Measurements from ENCODE around the gene SORT1. TPM values are rescaled to one million over a fixed set of nuclear protein-coding genes. Genes with fewer than 3 reads are reported as not detected.

SORT1 gene
- total and polyA plus RNA-seq, 2 of the 4 experiments (the other 2 are of a cell fraction) = 15.8 to 16.7 TPM

- Histone ChIP-seq H3K27ac (ENCODE audit: insufficient read depth, low read length) (no peak overlapping the region), H2BK20ac (ENCODE audit: low read depth, low read length) (no peak overlapping the region), H3K23ac (ENCODE audit: low read depth, low read length) (no peak overlapping the region), H2AK5ac (ENCODE audit: low read depth, low read length) (no peak overlapping the region), H3K9ac (ENCODE audit: low read depth, low read length) (no peak overlapping the region), H3K36me3 (ENCODE audit: control insufficient read depth, insufficient read depth, low read length) (peaks cover 33% of the 10 kb centered on the region), H4K8ac (ENCODE audit: low read depth in 2 of 2, low read length in 2 of 2) (no peak overlapping the region), H3K4me2 (ENCODE audit: low read depth, low read length) (no peak overlapping the region), H3K9me1 (ENCODE audit: insufficient read depth, low read length) (peaks cover 2% of the 10 kb centered on the region; the same call in 1 of the 2 replicates), H3K4me3 (ENCODE audit: insufficient read depth, low read depth, low read length) (no peak overlapping the region), H3K9me3 (ENCODE audit: control insufficient read depth, insufficient read depth, low read length) (no peaks in the 10 kb centered on the region), H4K91ac (ENCODE audit: insufficient read depth, low read depth, low read length) (no peak overlapping the region), H3K56ac (ENCODE audit: extremely low read depth, insufficient read depth, low read length) (no peak overlapping the region), H2BK15ac (ENCODE audit: low read depth, low read length) (no peak overlapping the region), H3K27me3 (ENCODE audit: control insufficient read depth, insufficient read depth, low read length) (no peaks in the 10 kb centered on the region), H3K14ac (replicated peaks; ENCODE audit: low read depth, low read length) (no peak overlapping the region), H2BK120ac (ENCODE audit: low read depth, low read length) (no peak overlapping the region), H4K5ac (ENCODE audit: low read depth, low read length) (no peak overlapping the region), H2AK9ac (replicated peaks; ENCODE audit: low read depth, low read length, poor library complexity) (no peak overlapping the region), H4K20me1 (ENCODE audit: insufficient read depth, low read length) (no peaks in the 10 kb centered on the region), H2AFZ (replicated peaks; ENCODE audit: low read length, poor library complexity) (no peak overlapping the region), H3K18ac (ENCODE audit: low read depth, low read length) (no peak overlapping the region), H2BK5ac (ENCODE audit: low read depth, low read length, poor library complexity, severe bottlenecking) (no peak overlapping the region), H3K79me1 (ENCODE audit: low read depth in 1 of 2, low read length in 2 of 2) (no peaks in the 10 kb centered on the region), H3K4ac (ENCODE audit: low read depth, low read length) (no peak overlapping the region), H3K4me1 (ENCODE audit: control insufficient read depth, insufficient read depth, low read length) (no peaks in the 10 kb centered on the region)
- no TSS peak for BruUV-seq (replicated peaks)
- TF ChIP-seq NFE2L2 (IDR thresholded peaks at IDR 0.05; ENCODE audit: low read depth, low read length) (no peak), MAFK (IDR thresholded peaks at IDR 0.05; ENCODE audit: low read depth, low read length) (peak; percentile 52)
- CTCF ChIA-PET = interaction anchor here (0.9 kb wide), 1 partner anchor 11 kb away, joined by 3 read pairs; no protein-coding TSS in a partner anchor
- WGBS, 2 experiments (ENCODE audit: extremely low coverage in 2 of 2, insufficient read length in 1 of 2) = no CpG with 5 or more reads among the region's 9 CpGs
- in situ Hi-C loops (cut with MboI; ENCODE audit: low sequenced_read_pairs) = no loop called here
- DNase-seq (no peak), ATAC-seq (ENCODE audit: low read depth) (no peak)
- intact Hi-C loops (cut with micrococcal nuclease) = no loop called here
- POLR2A ChIA-PET (ENCODE audit: unreplicated experiment) = no interaction called here
- dilution Hi-C loops (cut with HindIII; ENCODE audit: low sequenced_read_pairs, unreplicated experiment) = loop anchor here (25.0 kb wide), 1 partner anchor 130 kb away; the partner anchor contains the start of gene SARS1
These were observed 55.5 kb downstream of the SORT1 start for GRCh38 chr1:109341944-109342930.
